Measurements from ENCODE around the gene SPNS2.

DNA sequence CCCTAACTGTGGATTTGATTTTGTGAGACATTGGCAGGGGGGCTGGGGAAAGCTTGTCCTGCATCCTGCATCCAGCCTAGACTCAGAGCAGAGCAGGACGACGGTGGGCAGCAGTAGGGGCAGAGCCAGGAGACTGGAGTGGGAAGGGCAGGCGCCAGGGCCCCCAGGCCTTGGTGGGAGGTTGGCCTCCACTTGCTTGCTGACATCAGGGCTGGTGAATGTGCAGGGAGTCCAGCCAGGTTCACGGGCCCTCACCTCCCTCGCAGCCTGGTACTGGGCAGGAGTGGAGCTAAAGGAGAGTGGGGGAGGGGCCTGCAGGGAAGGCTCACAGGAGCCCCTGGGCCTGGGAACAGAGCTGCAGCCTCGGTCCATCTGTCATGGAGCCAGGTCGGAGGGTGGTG, 83.4 kb downstream of the SPNS2 start:
- TF ChIP-seq, protein P1, sequence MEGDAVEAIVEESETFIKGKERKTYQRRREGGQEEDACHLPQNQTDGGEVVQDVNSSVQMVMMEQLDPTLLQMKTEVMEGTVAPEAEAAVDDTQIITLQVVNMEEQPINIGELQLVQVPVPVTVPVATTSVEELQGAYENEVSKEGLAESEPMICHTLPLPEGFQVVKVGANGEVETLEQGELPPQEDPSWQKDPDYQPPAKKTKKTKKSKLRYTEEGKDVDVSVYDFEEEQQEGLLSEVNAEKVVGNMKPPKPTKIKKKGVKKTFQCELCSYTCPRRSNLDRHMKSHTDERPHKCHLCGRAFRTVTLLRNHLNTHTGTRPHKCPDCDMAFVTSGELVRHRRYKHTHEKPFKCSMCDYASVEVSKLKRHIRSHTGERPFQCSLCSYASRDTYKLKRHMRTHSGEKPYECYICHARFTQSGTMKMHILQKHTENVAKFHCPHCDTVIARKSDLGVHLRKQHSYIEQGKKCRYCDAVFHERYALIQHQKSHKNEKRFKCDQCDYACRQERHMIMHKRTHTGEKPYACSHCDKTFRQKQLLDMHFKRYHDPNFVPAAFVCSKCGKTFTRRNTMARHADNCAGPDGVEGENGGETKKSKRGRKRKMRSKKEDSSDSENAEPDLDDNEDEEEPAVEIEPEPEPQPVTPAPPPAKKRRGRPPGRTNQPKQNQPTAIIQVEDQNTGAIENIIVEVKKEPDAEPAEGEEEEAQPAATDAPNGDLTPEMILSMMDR (optimal IDR thresholded peaks at IDR 0.05 in 1 of 3, IDR thresholded peaks at IDR 0.05 in 1 of 3, conservative IDR thresholded peaks at IDR 0.05 in 1 of 3; ENCODE audit: extremely low read depth in 1 of 3, insufficient read depth in 2 of 3, low read length in 3 of 3) = no peak
- no peak for TF ChIP-seq EZH2 (IDR thresholded peaks at IDR 0.05; ENCODE audit: low read length)
